ENCODE results near the gene PIH1D1. TPM values are rescaled to one million over a fixed set of nuclear protein-coding genes. Genes with fewer than 3 reads are reported as not detected.

The PIH1D1 gene
- total and polyA plus RNA-seq, 2 of the 8 experiments (the other 6 are each of a cell fraction or from before 2014, with no cell fraction given) = 146 to 195 TPM

DNA sequence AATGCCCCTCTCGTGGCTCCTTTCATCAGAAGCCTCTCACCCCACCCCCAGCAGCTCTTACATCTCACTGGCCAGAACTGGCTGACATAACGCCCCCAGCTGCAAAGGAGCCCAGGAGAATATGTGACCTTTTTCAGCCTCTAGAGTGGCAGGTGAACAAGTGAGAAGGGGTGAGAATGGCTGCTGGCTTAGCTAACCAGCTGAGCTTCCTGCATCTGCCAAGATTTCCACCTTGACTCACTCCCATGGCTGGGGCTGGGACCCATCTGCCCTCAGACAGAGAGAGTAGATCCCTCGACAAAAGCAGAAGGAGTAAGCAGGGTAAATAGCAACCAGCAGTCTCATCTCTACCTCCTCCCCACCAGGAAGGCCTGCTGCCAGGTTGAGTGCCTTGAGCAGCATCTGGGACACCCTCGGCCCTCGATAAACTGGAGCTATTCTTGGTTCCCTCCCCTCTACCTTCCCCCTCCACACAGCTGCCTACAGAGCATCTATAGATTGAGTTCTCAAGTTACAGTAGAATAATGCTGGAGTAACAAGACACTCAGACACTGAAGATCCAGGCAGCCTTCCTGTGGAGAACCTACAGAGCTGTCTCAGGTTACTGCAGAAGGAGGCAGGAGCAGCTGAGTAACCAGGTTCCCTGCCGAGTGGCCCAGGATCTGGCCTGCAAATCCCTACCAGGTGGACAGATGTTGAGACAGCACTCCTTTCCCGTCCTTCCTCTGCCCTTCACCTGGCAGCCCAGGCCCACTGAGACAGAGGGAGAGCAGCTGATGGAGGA lies 48.0 kb downstream of the PIH1D1 start:
- Histone ChIP-seq H3K23ac (ENCODE audit: insufficient read length) (no peak overlapping the region), H2BK12ac (ENCODE audit: low read depth, low read length) (peak overlapping the region; percentile 80; the same call in 1 of the 2 replicates), H3K4me3 (ENCODE audit: extremely low read depth in 1 of 4, insufficient read depth in 2 of 4, low read depth in 3 of 4, low read length in 4 of 4) (peak overlapping the region in 3 of 4 experiments; percentile 12 to 23 (median 17); a peak in 2 of 8 replicates), H3K9ac (replicated peaks in 1 of 4; ENCODE audit: extremely low read depth in 1 of 4, low read depth in 3 of 4, low read length in 3 of 4) (no peak overlapping the region), H2BK5ac (ENCODE audit: low read depth, low read length) (peak overlapping the region; percentile 85; the same call in 1 of the 2 replicates), H2BK120ac (replicated peaks; ENCODE audit: low read depth, low read length) (peak overlapping the region; percentile 69), H2AFZ (ENCODE audit: low read length) (no peak overlapping the region), H3K4me2 (ENCODE audit: insufficient read depth in 1 of 2, low read depth in 2 of 2, low read length in 2 of 2) (peak overlapping the region; percentile 26 to 63), H2AK5ac (ENCODE audit: low read depth, low read length) (peak overlapping the region; percentile 13; the same call in 1 of the 2 replicates), H3K18ac (ENCODE audit: extremely low read depth, low read length) (peak overlapping the region; percentile 48), H4K5ac (ENCODE audit: insufficient read length, low read depth, low read length) (peak overlapping the region; percentile 92), H3K9me3 (ENCODE audit: insufficient read depth in 2 of 2, low read depth in 1 of 2, low read length in 1 of 2) (no peaks in the 10 kb centered on the region), H4K8ac (ENCODE audit: extremely low read depth, insufficient read depth, low read length) (peak overlapping the region; percentile 79; the same call in 1 of the 2 replicates), H4K91ac (replicated peaks; ENCODE audit: insufficient read length, low read length) (peak overlapping the region; percentile 94), H3K14ac (ENCODE audit: insufficient read length) (no peak overlapping the region), H4K20me1 (replicated peaks in 1 of 2; ENCODE audit: control insufficient read depth in 1 of 2, insufficient read depth in 2 of 2, low read length in 2 of 2) (no peaks in the 10 kb centered on the region), H3K27ac (ENCODE audit: low read depth, low read length) (peak overlapping the region; percentile 69), H3K79me2 (ENCODE audit: control insufficient read depth in 1 of 2, insufficient read depth in 2 of 2, low read length in 2 of 2) (no peaks in the 10 kb centered on the region), H3K36me3 (ENCODE audit: control insufficient read depth in 2 of 4, insufficient read depth in 4 of 4, low read length in 3 of 4) (no peaks in the 10 kb centered on the region), H3K27me3 (replicated peaks in 1 of 4; ENCODE audit: control insufficient read depth in 3 of 4, extremely low read depth in 1 of 4, insufficient read depth in 3 of 4, low read length in 3 of 4) (no peaks in the 10 kb centered on the region), H3K23me2 (ENCODE audit: low read depth, low read length) (no peaks in the 10 kb centered on the region), H2BK15ac (ENCODE audit: low read length) (peak overlapping the region; percentile 21; the same call in 1 of the 2 replicates), H3K56ac (replicated peaks; ENCODE audit: insufficient read length, low read depth, low read length) (no peak overlapping the region), H2BK20ac (ENCODE audit: low read length) (peak overlapping the region; percentile 91), H3K4ac (replicated peaks; ENCODE audit: insufficient read length, low read depth, low read length) (peak overlapping the region; percentile 73), H3K4me1 (replicated peaks in 1 of 4; ENCODE audit: control insufficient read depth in 3 of 4, insufficient read depth in 4 of 4, low read length in 3 of 4) (peaks cover 5 to 28% (median 12%) of the 10 kb centered on the region in 4 experiments), H3K79me1 (ENCODE audit: low read depth, low read length) (no peaks in the 10 kb centered on the region)
- FAIRE-seq (peak; percentile 99), DNase-seq (ENCODE audit: low read depth in 1 of 2, low spot score in 2 of 2) (peak; percentile 49 to 77)
- 31% methylated on average over 7 of the region's 7 CpGs; no CpG with 5 or more reads in 1 of the 2 experiments for WGBS, 2 experiments (ENCODE audit: extremely low coverage in 1 of 2, insufficient coverage in 1 of 2, insufficient read length in 1 of 2, insufficient replicate concordance in 2 of 2, low coverage in 1 of 2, low lambda C conversion rate in 2 of 2, missing lambda C conversion rate in 1 of 2)
- ChIA-PET CTCF (ENCODE audit: partially characterized antibody) (interaction anchor here (0.7 to 3.7 kb wide), 10 partner anchors 10 to 41 kb away, joined by 3 to 51 read pairs (median 4); partner anchors contain the start of genes GFY and PTH2), POLR2A (ENCODE audit: partially characterized antibody) (interaction anchor here (0.6 to 4.0 kb wide), 18 partner anchors 9 to 138 kb away, joined by 3 to 38 read pairs (median 4); partner anchors contain the start of genes ALDH16A1, GFY, PTH2 and TEAD2)
- TF ChIP-seq EGR1 (IDR thresholded peaks at IDR 0.05; ENCODE audit: borderline replicate concordance, low read depth, low read length) = no peak
- no peak for TF ChIP-seq GTF2F1 (IDR thresholded peaks at IDR 0.05; ENCODE audit: borderline replicate concordance, low read depth, low read length)
- TF ChIP-seq KDM5A (IDR thresholded peaks at IDR 0.05; ENCODE audit: low read length) = no peak
- no peak for TF ChIP-seq RXRA (IDR thresholded peaks at IDR 0.05; ENCODE audit: insufficient read depth, low read depth, low read length)
- TF ChIP-seq BRCA1 (IDR thresholded peaks at IDR 0.05; ENCODE audit: low read depth, low read length) = no peak
- no peak for TF ChIP-seq JUND (IDR thresholded peaks at IDR 0.05; ENCODE audit: low read length)
- TF ChIP-seq SAP30 (IDR thresholded peaks at IDR 0.05; ENCODE audit: insufficient read depth, insufficient replicate concordance, low read length) = no peak
- 0 out of 2 replicates have a peak, but pooled peaks have one; percentile 43 for TF ChIP-seq MAX (IDR thresholded peaks at IDR 0.05)
- TF ChIP-seq, protein P1, sequence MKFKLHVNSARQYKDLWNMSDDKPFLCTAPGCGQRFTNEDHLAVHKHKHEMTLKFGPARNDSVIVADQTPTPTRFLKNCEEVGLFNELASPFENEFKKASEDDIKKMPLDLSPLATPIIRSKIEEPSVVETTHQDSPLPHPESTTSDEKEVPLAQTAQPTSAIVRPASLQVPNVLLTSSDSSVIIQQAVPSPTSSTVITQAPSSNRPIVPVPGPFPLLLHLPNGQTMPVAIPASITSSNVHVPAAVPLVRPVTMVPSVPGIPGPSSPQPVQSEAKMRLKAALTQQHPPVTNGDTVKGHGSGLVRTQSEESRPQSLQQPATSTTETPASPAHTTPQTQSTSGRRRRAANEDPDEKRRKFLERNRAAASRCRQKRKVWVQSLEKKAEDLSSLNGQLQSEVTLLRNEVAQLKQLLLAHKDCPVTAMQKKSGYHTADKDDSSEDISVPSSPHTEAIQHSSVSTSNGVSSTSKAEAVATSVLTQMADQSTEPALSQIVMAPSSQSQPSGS (IDR thresholded peaks at IDR 0.05; ENCODE audit: low read length) = 0 out of 2 replicates have a peak, but pooled peaks have one; percentile 39

Measured in H1 (cell line).